A549 treated with DMSO at 1 μM for 4 hours (cell line): ENCODE data around the gene SPOCK1. TPM values are rescaled to one million over a fixed set of nuclear protein-coding genes. Genes with fewer than 3 reads are reported as not detected.

ENCODE experiments used
- total RNA-seq: library from RNA; stranded (reverse); fragments of 200-300 nt; extraction: Qiagen RNA extraction; gene quantifications from 5 replicates; pipeline ENCODE4 v1.2.3, GENCODE V29; 2022; ENCODE audit warnings: low read depth

Gene SPOCK1
- total RNA-seq: 13.6 to 24.2 TPM (median 21.3 TPM) in 5 replicates

GRCh38 chr5:137498736-137499505 lies at the start of gene SPOCK1:
Gene SPOCK1 (minus strand): TSS chr5:137499326.

Other genes with a start within 250 kb of the SPOCK1 start
- 0.06 to 0.30 TPM (median 0.19 TPM) in 5 replicates for gene KLHL3, start 236.8 kb upstream of the SPOCK1 start, total RNA-seq